Stimulated activated CD4-positive, alpha-beta T cell treated with anti-CD3 and anti-CD28 coated beads, TNF-alpha, amount 100 ng/mL, for 48 hours (primary cell): Measurements from ENCODE around the gene FASLG.
"Not testable (repeated sequence)": the region's sequence is repeated elsewhere in the genome, so short reads cannot be mapped to it uniquely, and the experiment has no call there.

Experiments used
- DNase-seq, 3 donors: peaks; one replicate each; pipeline ENCODE4 v3.0.0-alpha.2; 2020; ENCODE audit warnings: low read depth in 3 of 3

The FASLG gene, protein sequence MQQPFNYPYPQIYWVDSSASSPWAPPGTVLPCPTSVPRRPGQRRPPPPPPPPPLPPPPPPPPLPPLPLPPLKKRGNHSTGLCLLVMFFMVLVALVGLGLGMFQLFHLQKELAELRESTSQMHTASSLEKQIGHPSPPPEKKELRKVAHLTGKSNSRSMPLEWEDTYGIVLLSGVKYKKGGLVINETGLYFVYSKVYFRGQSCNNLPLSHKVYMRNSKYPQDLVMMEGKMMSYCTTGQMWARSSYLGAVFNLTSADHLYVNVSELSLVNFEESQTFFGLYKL

DNA sequence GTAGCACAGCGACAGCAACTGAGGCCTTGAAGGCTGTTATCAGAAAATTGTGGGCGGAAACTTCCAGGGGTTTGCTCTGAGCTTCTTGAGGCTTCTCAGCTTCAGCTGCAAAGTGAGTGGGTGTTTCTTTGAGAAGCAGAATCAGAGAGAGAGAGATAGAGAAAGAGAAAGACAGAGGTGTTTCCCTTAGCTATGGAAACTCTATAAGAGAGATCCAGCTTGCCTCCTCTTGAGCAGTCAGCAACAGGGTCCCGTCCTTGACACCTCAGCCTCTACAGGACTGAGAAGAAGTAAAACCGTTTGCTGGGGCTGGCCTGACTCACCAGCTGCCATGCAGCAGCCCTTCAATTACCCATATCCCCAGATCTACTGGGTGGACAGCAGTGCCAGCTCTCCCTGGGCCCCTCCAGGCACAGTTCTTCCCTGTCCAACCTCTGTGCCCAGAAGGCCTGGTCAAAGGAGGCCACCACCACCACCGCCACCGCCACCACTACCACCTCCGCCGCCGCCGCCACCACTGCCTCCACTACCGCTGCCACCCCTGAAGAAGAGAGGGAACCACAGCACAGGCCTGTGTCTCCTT is at the start of gene FASLG:
Gene FASLG (plus strand): TSS at position 233 of the 583 bp plus-strand sequence. CDS start 99 bp downstream, at position 332.
- no peak for DNase-seq

DNA sequence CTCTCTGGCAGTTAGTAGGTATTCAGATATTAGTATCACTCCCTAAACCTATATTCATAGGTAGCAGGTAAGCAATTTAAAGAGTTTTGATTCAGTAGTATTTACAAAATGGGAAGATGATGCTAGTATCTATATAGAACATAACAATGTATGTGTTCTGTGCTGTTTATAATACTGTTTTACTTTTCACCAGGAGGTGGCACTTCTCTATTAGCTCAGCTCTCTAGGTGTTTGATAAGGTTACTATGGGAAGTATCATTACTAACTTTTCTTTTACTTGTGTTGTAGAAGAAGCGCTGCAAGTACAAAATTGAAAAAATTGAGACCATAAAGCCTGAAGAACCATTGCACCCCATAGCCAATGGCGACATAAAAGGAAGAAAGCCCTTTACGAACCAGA is 49.4 kb upstream of the FASLG start:
- no peak for DNase-seq

DNA sequence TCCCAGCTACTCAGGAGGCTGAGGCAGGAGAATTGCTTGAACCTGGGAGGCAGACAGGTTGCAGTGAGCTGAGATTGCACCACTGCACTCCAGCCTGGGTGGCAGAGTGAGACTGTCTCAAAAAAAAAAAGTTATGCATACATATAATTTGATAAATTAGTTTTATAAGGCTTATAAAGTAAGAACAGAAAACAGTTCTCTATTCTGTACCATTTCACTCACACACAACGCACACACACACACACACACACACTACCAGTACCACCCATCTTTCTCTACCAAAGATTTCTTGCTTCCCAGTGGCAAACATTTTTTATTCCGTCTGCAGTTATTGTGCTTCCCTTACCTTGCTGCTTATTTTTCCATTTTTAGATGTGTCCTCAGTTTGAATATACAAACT is 46.4 kb upstream of the FASLG start:
- no peak for DNase-seq

GRCh38 chr1:172613294-172613693 is 45.6 kb upstream of the FASLG start:
- DNase-seq, result no peak

DNA sequence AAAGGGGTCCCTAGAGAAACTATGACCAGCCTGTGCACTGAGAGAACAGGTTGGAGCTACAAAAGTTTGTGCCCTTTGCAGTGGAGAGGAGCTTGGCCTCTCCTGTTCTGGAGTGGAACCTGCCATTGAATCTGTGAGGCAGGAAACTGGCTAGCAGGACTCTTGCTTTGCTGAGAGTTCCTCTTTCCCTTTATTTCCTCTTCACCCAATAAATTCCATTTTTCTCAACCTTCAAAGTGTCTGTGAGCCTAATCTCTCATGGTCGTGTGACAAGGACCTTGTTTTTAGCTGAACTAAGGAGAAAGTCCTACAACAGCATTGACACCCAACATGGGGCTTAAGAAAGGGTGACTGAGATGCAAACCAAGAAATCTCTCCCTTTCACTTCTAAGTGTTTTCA is 42.7 kb upstream of the FASLG start:
- DNase-seq, result no peak

DNA sequence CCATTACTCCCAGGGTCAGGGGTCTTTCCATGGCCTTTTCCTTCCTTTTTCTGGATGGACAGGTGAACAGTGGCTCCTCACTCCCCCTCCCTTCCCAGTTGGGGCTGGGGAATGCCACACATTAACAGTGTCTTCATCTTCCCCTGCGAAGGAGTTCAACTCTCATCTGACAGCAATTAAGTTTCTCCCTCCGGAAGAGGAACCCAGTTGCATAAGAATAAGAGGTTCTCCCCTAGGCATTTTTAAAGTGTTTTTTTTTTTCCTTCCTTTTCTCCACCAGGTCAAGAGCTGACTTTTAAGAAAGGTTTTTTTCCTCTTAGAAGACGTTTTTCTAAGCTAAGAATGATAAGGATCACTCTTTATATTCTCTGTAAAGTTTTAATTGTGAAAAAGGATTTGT is 42.3 kb upstream of the FASLG start:
- DNase-seq, result no peak

- DNase-seq, result not testable (repeated sequence)
These were observed 38.3 kb upstream of the FASLG start for GRCh38 chr1:172620603-172621002.

- DNase-seq, result no peak
These were observed 36.4 kb upstream of the FASLG start for GRCh38 chr1:172622541-172622940.

DNA sequence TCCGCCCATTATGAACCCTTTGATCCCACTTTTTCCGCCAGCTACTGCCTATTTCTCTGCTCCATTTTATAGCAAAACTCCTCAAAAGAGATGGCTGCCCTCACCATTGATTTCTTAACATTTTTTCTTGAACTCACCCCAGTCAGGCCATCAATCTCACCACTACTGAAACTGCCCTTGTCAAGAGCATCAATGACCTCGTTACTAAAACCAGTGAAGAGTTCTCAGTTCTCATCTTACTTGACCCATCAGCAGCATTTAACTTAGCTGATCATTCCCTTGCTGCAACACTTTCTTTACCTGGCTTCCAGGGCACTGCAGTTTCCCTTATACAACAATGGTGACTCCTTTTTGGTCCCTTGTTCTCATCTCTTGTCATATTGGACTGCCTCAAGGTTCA is 35.2 kb upstream of the FASLG start:
- no peak for DNase-seq

DNA sequence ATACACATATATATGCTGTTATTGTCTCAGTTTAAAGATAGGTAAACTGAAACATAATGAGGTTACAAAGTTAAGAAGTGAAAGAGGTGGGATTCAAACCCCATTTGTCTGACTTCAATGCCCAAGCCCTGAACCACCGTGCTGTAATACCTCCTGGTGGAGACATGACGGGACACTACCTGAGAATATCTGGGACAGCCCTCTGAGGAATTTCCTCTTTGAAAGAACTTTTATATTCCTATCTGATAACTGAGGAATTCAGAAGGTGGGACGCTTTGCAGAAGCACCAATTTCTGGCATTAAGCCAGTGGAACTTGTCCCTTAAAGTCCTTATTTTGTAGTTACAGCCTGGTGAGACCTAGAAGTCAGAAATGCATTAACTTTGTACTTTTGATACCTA is 32.1 kb upstream of the FASLG start:
- no peak for DNase-seq

- no peak for DNase-seq
These were observed 31.2 kb upstream of the FASLG start for GRCh38 chr1:172627702-172628101.

- DNase-seq, result no peak
These were observed 30.5 kb upstream of the FASLG start for GRCh38 chr1:172628401-172628800.

DNA sequence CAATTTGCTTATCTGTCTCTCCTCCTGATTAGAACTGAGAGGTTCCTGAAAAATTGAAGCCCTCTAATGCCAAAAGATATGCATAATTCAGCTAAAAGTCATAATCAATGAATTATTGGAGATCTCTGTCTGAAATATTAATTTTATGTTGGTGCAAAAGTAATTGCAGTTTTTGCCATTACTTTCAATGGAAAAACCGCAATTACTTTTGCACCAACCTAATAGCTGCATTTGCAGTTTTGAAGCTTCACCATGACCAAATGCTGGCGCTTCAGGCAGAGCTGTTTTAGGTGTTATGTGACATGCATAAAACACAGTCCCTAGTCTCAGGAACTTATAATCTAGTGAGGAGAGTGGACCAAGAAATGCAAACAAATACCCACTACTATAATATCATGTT is 29.7 kb upstream of the FASLG start:
- no peak for DNase-seq

GRCh38 chr1:172629638-172630037 is 29.3 kb upstream of the FASLG start:
- DNase-seq, result no peak

DNA sequence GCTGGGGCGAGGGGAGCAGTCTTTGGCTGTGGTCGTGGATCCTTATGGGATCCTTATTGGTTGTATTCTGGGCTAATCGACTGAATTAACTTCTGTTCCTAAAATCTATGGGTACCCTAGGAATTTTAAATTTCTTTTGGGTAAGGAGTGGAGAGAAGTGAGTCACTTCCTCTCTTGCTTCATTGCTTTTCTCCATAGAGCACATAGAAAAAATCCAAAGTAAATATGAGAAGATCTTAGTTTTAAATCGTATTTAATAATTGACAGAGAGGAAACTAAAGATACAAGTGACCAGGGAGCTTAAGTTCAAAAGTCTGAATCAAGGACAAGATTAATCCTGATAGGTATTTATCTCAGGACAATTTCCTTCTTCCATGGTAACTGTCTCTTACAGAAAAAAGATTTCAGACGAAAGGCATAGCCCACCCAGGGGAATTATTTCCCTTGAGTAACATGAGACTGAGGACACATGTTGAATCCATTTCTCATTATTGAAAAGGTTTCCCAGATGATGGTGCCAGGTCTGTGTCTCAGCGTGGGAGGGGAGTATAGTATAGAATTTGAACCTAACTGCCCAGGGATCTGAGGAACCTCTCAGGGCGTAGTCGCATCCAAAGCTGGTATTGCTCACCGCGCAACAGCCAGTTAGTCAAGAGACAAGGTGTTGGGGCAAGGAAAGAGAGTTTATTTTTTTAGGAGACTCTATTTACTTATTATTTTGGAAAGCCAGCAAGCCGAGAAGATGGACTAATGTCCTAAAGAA is 28.7 kb upstream of the FASLG start:
- DNase-seq, result no peak

- DNase-seq, result no peak
These were observed 28.0 kb upstream of the FASLG start for GRCh38 chr1:172630868-172631267.

- no peak for DNase-seq
These were observed 21.4 kb upstream of the FASLG start for GRCh38 chr1:172637522-172637921.

GRCh38 chr1:172638249-172638648 is 20.7 kb upstream of the FASLG start:
- DNase-seq, result no peak

- peak; percentile 61 to 79 (median 76) for DNase-seq
These were observed 19.7 kb upstream of the FASLG start for GRCh38 chr1:172638885-172639831.

GRCh38 chr1:172640111-172640510 is 18.8 kb upstream of the FASLG start:
- no peak for DNase-seq

GRCh38 chr1:172641492-172641891 is 17.4 kb upstream of the FASLG start:
- DNase-seq, result no peak

DNA sequence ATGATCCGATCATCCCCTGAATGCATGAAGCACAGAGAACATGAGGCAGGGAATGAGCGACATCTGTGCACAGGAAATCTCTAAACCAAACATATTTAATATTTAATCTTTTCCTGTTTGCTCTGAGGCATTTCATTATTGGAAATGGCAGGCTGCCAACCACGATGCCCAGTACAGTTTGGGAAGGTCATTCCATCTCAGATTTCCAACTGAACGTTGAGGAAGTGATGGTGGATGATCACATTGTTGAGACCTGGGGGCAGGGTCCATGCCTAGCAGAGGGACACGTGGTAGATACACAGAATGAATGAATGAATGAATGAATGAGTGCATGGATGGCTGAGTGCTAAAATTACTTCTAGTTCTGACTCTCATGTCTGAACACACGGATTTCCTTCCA is 15.9 kb upstream of the FASLG start:
- no peak for DNase-seq
